Panc1 (cell line): ENCODE data around the gene BZW1. TPM values are rescaled to one million over a fixed set of nuclear protein-coding genes. Genes with fewer than 3 reads are reported as not detected.
A peak's percentile ranks its signal among the peaks of the same experiment; 100 is the strongest.

ENCODE experiments used
- ATAC-seq: fragments of 200-7000 bp; cut with Tn5 transposase; 2 replicates; pipeline ENCODE4 v1.9.1; 2020; ENCODE audit warnings: mild to moderate bottlenecking, moderate library complexity
- BruUV-seq: library from RNA; stranded (reverse); fragments of 400-500 nt; replicated peaks from 2 replicates; lab custom pipeline; 2021; lab: Mats Ljungman, UMichigan
- CTCF ChIA-PET: fragments of 300-600 bp; sonication (Branson Sonifier 250); formaldehyde crosslinking; loops from one replicate; lab custom pipeline; 2022; ENCODE audit warnings: antibody characterized with exemption; lab: Charles Lee
- POLR2A ChIA-PET: fragments of 300-600 bp; sonication (Branson Sonifier 250); formaldehyde crosslinking; loops from one replicate; lab custom pipeline; 2022; ENCODE audit warnings: antibody characterized with exemption; lab: Charles Lee
- DNase-seq: peaks from one replicate; pipeline ENCODE4 v3.0.0-alpha.2; 2010; ENCODE audit warnings: low read depth, low spot score
- H3K27ac ChIP-seq: 2 replicates; pipeline ENCODE4 v1.5.1; 2011; ENCODE audit warnings: mild to moderate bottlenecking, low read length, inconsistent platforms
- H3K27me3 ChIP-seq: fragments of 200-500 bp; sonication (Bioruptor generic); 2 replicates; pipeline ENCODE4 v1.6.0; 2014; ENCODE audit warnings: low read length, inconsistent platforms; ENCODE audit not compliant: control insufficient read depth, insufficient read depth
- H3K36me3 ChIP-seq: fragments of 200-500 bp; sonication (Bioruptor generic); 2 replicates; pipeline ENCODE4 v1.5.1; 2014; ENCODE audit warnings: inconsistent platforms, mild to moderate bottlenecking, low read length, moderate library complexity; ENCODE audit not compliant: control insufficient read depth, insufficient read depth
- H3K4me1 ChIP-seq: 2 replicates; pipeline ENCODE4 v1.5.1; 2011; ENCODE audit warnings: inconsistent platforms, mild to moderate bottlenecking, low read length, moderate library complexity; ENCODE audit not compliant: control insufficient read depth, insufficient read depth
- H3K4me3 ChIP-seq, 2 experiments: 2 replicates each; pipeline ENCODE4 v1.5.1; 2011 to 2012; ENCODE audit warnings: low read depth in 2 of 2, low read length in 2 of 2, mild to moderate bottlenecking in 2 of 2, inconsistent platforms in 1 of 2, moderate library complexity in 1 of 2
- H3K9me3 ChIP-seq: fragments of 200-500 bp; sonication (Bioruptor generic); 2 replicates; pipeline ENCODE4 v1.5.1; 2014; ENCODE audit warnings: low read depth, mild to moderate bottlenecking, inconsistent platforms, low read length, moderate library complexity; ENCODE audit not compliant: control insufficient read depth, insufficient read depth
- CTCF ChIP-seq: fragments of 450-650 bp; IDR thresholded peaks from 2 replicates; pipeline ENCODE4 v1.5.1; 2017; ENCODE audit warnings: mild to moderate bottlenecking
- POLR2AphosphoS5 ChIP-seq: IDR thresholded peaks from 2 replicates; pipeline ENCODE4 v1.6.1; 2012; ENCODE audit warnings: mild to moderate bottlenecking, low read depth, low read length, moderate library complexity
- REST ChIP-seq, 2 experiments: IDR thresholded peaks; 2 replicates each; pipeline ENCODE4 v1.6.1; 2011 to 2012; ENCODE audit warnings: low read depth in 2 of 2, control low read depth in 1 of 2, low read length in 1 of 2, mild to moderate bottlenecking in 1 of 2, moderate library complexity in 1 of 2; ENCODE audit not compliant: insufficient read depth in 1 of 2
- SIN3A ChIP-seq: IDR thresholded peaks from 2 replicates; pipeline ENCODE4 v1.6.1; 2012; ENCODE audit warnings: low read depth, mild to moderate bottlenecking, low read length, moderate library complexity, borderline replicate concordance; ENCODE audit not compliant: insufficient read depth
- TCF7L2 ChIP-seq: IDR thresholded peaks from 2 replicates; pipeline ENCODE4 v1.6.1; 2011; ENCODE audit warnings: mild to moderate bottlenecking, low read depth, low read length, inconsistent platforms
- in situ Hi-C: cut with HindIII; loops from 2 replicates; pipeline ENCODE4 v1.10.0; 2016; ENCODE audit warnings: low sequenced_read_pairs, low pct_unique_long_range_greater_than_20kb
- intact Hi-C: fragments of 100-400 bp; cut with micrococcal nuclease; formaldehyde crosslinking; loops from one replicate; pipeline ENCODE4 v1.10.0; 2022; ENCODE audit not compliant: unreplicated experiment
- total RNA-seq: library from RNA; stranded (reverse); gene quantifications from one replicate; pipeline ENCODE4 v1.2.1, GENCODE V29; 2021; ENCODE audit not compliant: unreplicated experiment

BZW1 gene
- total RNA-seq, 1 experiment from 2014 or later: 247 TPM

- no peaks in the 10 kb centered on the region for H3K9me3 ChIP-seq
- no peak overlapping the region for H3K27ac ChIP-seq
- ChIA-PET POLR2A (no interaction called here), CTCF (no interaction called here)
- no peaks in the 10 kb centered on the region for H3K27me3 ChIP-seq
- BruUV-seq: no TSS peak
- H3K4me1 ChIP-seq: no peaks in the 10 kb centered on the region
- H3K4me3 ChIP-seq: no peak overlapping the region
- DNase-seq (no peak), ATAC-seq (peak; percentile 45; the same call in 1 of the 2 replicates)
- in situ Hi-C loops (no loop called here), intact Hi-C loops (no loop called here)
- no peaks in the 10 kb centered on the region for H3K36me3 ChIP-seq
- TF ChIP-seq SIN3A: no peak
- no peak for TF ChIP-seq TCF7L2
- no peak for TF ChIP-seq POLR2AphosphoS5
- TF ChIP-seq REST (IDR thresholded peaks at IDR 0.05; ENCODE audit: insufficient read depth in 1 of 2, low read depth in 2 of 2, low read length in 1 of 2): no peak
- TF ChIP-seq CTCF: no peak
Observed at GRCh38 chr2:200796561-200796960, 15.1 kb upstream of the BZW1 start.

GRCh38 chr2:200797242-200797770 lies 14.4 kb upstream of the BZW1 start:
- Histone ChIP-seq H3K9me3 (no peaks in the 10 kb centered on the region), H3K36me3 (no peaks in the 10 kb centered on the region), H3K4me1 (no peaks in the 10 kb centered on the region), H3K4me3 (no peak overlapping the region), H3K27me3 (no peaks in the 10 kb centered on the region), H3K27ac (no peak overlapping the region)
- ATAC-seq: no peak
- ChIA-PET CTCF (no interaction called here), POLR2A (no interaction called here)
- intact Hi-C loops: no loop called here
- TF ChIP-seq TCF7L2 (no peak), CTCF (no peak)
- no peak for DNase-seq
- in situ Hi-C loops: no loop called here
- no TSS peak for BruUV-seq
